Right renal cortex interstitium (tissue), 3 donors: ENCODE data around the gene MBNL2. TPM values are rescaled to one million over a fixed set of nuclear protein-coding genes. Genes with fewer than 3 reads are reported as not detected.

Experiments used
- DNase-seq, 3 donors: peaks; one replicate each; pipeline ENCODE4 v3.0.0-alpha.2; 2013; ENCODE audit warnings: low read depth in 3 of 3, low spot score in 2 of 3
- polyA plus RNA-seq, 3 donors: library from polyadenylated mRNA; unstranded; fragments of 120-200 nt; gene quantifications; one replicate each; pipeline ENCODE4 v1.2.1, GENCODE V29; 2013; ENCODE audit not compliant: insufficient read length in 3 of 3

Gene MBNL2
- polyA plus RNA-seq, 3 donors, result 59.2 to 63.0 (median 62.4) TPM

GRCh38 chr13:97231118-97231828, 9.1 kb downstream of the MBNL2 start:
- no peak for DNase-seq

- DNase-seq, result no peak
Observed at GRCh38 chr13:97231829-97232196, 9.7 kb downstream of the MBNL2 start.

- no peak for DNase-seq
Observed at GRCh38 chr13:97233499-97233898, 11.4 kb downstream of the MBNL2 start.

GRCh38 chr13:97234236-97234635, 12.1 kb downstream of the MBNL2 start:
- no peak for DNase-seq

- DNase-seq, result no peak
Observed at GRCh38 chr13:97234742-97235141, 12.6 kb downstream of the MBNL2 start.

GRCh38 chr13:97235549-97236231, 13.6 kb downstream of the MBNL2 start:
- no peak for DNase-seq

- no peak for DNase-seq
Observed at GRCh38 chr13:97237388-97237787, 15.3 kb downstream of the MBNL2 start.

- no peak for DNase-seq
Observed at GRCh38 chr13:97238432-97238831, 16.3 kb downstream of the MBNL2 start.

GRCh38 chr13:97238883-97239282, 16.8 kb downstream of the MBNL2 start:
- no peak for DNase-seq

- DNase-seq, result no peak
Observed at GRCh38 chr13:97239306-97239705, 17.2 kb downstream of the MBNL2 start.

GRCh38 chr13:97239943-97240787, 18.0 kb downstream of the MBNL2 start:
- no peak for DNase-seq

- DNase-seq, result no peak
Observed at GRCh38 chr13:97240788-97241734, 18.9 kb downstream of the MBNL2 start.

GRCh38 chr13:97241761-97242160, 19.6 kb downstream of the MBNL2 start:
- DNase-seq, result no peak

- DNase-seq, result no peak
Observed at GRCh38 chr13:97242755-97243497, 20.8 kb downstream of the MBNL2 start.

GRCh38 chr13:97243915-97244781, 22.0 kb downstream of the MBNL2 start:
- DNase-seq, result no peak

- no peak for DNase-seq
Observed at GRCh38 chr13:97245011-97245410, 22.9 kb downstream of the MBNL2 start.

GRCh38 chr13:97246596-97247158, 24.5 kb downstream of the MBNL2 start:
- no peak for DNase-seq

GRCh38 chr13:97248243-97248642, 26.1 kb downstream of the MBNL2 start:
- no peak for DNase-seq
